Esophagus muscularis mucosa (tissue), 3 donors: ENCODE results near the gene RCAN1.

ENCODE experiments used
- POLR2A ChIP-seq: fragments of 450-650 bp; IDR thresholded peaks from one replicate; pipeline ENCODE4 v1.6.1; 2017; ENCODE audit warnings: antibody characterized with exemption, moderate library complexity, mild to moderate bottlenecking, low read depth
- POLR2AphosphoS5 ChIP-seq, 2 donors: sonication (generic); formaldehyde crosslinking; IDR thresholded peaks; one replicate each; pipeline ENCODE4 v1.6.1; 2017; ENCODE audit warnings: antibody characterized with exemption in 2 of 2
- TF ChIP-seq, protein P1 (sequence below), 3 experiments: fragments of 200-600 bp in 2 of 3; fragments of 450-650 bp in 1 of 3; sonication (generic) in 2 of 3; IDR thresholded peaks; one replicate each; pipeline ENCODE4 v1.5.1; 2017 to 2019; ENCODE audit warnings: antibody characterized with exemption in 3 of 3, mild to moderate bottlenecking in 2 of 3, moderate library complexity in 1 of 3

DNA sequence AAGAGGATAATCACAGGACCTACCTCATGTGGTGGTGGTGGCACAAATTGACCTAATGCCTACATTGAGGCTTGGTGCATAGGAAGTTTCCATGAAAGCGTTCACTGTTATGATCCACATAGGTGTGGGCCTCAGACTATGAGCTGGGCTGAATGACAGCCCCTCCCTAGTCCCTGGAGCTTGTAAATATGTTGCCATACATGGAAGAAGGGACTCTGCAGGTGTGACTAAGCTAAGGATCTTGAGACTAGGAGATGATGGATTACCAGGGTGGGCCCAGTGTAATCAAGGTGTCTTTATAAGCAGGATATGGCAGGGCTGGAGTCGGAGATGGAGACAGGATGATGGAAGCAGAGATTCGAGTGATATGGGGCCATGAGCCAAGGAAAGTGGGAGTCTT lies 71.9 kb downstream of the RCAN1 start:
- TF ChIP-seq, protein P1, sequence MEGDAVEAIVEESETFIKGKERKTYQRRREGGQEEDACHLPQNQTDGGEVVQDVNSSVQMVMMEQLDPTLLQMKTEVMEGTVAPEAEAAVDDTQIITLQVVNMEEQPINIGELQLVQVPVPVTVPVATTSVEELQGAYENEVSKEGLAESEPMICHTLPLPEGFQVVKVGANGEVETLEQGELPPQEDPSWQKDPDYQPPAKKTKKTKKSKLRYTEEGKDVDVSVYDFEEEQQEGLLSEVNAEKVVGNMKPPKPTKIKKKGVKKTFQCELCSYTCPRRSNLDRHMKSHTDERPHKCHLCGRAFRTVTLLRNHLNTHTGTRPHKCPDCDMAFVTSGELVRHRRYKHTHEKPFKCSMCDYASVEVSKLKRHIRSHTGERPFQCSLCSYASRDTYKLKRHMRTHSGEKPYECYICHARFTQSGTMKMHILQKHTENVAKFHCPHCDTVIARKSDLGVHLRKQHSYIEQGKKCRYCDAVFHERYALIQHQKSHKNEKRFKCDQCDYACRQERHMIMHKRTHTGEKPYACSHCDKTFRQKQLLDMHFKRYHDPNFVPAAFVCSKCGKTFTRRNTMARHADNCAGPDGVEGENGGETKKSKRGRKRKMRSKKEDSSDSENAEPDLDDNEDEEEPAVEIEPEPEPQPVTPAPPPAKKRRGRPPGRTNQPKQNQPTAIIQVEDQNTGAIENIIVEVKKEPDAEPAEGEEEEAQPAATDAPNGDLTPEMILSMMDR (IDR thresholded peaks at IDR 0.05), result no peak
- TF ChIP-seq POLR2A (no peak), POLR2AphosphoS5 (IDR thresholded peaks at IDR 0.05) (no peak)
